GM12878 (cell line): Measurements from ENCODE around the gene MED31.

Experiments used
- CEBPB ChIP-seq, 2 experiments: fragments of 150-350 bp in 1 of 2; IDR thresholded peaks; 2 replicates each; pipeline ENCODE4 v1.6.1; 2012 to 2014; ENCODE audit warnings: low read depth in 2 of 2, low read length in 2 of 2, borderline replicate concordance in 1 of 2, inconsistent platforms in 1 of 2
- EP300 ChIP-seq, 2 experiments: fragments of 150-350 bp in 1 of 2; IDR thresholded peaks; 2 replicates each; pipeline ENCODE4 v1.6.1; 2011 to 2012; ENCODE audit warnings: low read depth in 2 of 2, low read length in 2 of 2, borderline replicate concordance in 1 of 2, improper control_type of control experiment in 1 of 2, inconsistent platforms in 1 of 2; ENCODE audit not compliant: control insufficient read depth in 1 of 2
- EZH2 ChIP-seq: IDR thresholded peaks from 2 replicates; pipeline ENCODE4 v1.6.1; 2012; ENCODE audit warnings: low read depth, mild to moderate bottlenecking, control low read depth, inconsistent platforms, low read length, borderline replicate concordance; ENCODE audit not compliant: control insufficient read depth
- NRF1 ChIP-seq: conservative IDR thresholded peaks from 2 replicates; pipeline ENCODE4 v1.6.1; 2011; ENCODE audit warnings: mild to moderate bottlenecking, low read depth, low read length, improper control_type of control experiment
- TAF1 ChIP-seq: IDR thresholded peaks from 2 replicates; pipeline ENCODE4 v1.6.1; 2011; ENCODE audit warnings: mild to moderate bottlenecking, low read depth, low read length, borderline replicate concordance
- TF ChIP-seq, protein P1 (sequence below), 3 experiments: IDR thresholded peaks in 2 of 3; conservative IDR thresholded peaks in 1 of 3; 2 replicates each; pipeline ENCODE4 v1.5.1; 2011; ENCODE audit warnings: low read depth in 3 of 3, low read length in 3 of 3, mild to moderate bottlenecking in 3 of 3, control low read depth in 2 of 3, moderate library complexity in 2 of 3, inconsistent platforms in 1 of 3, mixed read lengths in 1 of 3; ENCODE audit not compliant: control insufficient read depth in 2 of 3, insufficient read depth in 1 of 3; ENCODE audit errors: extremely low read depth in 1 of 3

DNA sequence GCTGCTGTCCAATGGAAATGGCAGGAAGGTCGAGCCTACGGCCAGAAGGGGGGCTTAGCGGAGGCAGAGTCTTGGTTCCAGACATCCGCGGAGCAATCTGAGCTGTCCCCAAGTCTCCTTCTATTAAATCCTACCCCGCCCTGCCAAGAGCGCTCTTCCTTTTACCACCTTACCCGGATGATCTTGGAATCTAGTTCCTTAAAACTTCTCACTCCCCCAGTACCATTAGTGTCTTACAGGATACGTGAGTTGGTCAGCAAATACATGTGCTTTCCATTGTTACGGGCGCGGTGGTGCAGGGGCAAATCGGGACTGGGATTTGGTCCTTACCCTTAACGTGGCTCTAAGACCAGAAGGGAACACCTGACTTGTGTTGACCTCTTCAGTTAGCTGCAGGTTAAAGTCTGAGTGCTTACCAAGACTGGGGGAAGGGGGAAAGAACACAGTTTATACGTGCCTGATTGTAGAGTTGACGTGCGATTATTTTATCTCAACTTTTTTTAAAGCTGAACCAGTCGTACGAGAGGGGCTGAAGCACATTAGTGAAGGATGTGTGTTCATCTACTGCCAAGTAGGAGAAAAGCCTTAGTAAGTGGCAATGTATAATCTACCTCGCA lies 10.1 kb downstream of the MED31 start:
- TF ChIP-seq EZH2 (no peak), EP300 (IDR thresholded peaks at IDR 0.05; ENCODE audit: borderline replicate concordance in 1 of 2, control insufficient read depth in 1 of 2, low read depth in 2 of 2, low read length in 2 of 2) (no peak), NRF1 (no peak), TAF1 (no peak), CEBPB (IDR thresholded peaks at IDR 0.05; ENCODE audit: borderline replicate concordance in 1 of 2, low read depth in 2 of 2, low read length in 2 of 2) (no peak)
- TF ChIP-seq, protein P1, sequence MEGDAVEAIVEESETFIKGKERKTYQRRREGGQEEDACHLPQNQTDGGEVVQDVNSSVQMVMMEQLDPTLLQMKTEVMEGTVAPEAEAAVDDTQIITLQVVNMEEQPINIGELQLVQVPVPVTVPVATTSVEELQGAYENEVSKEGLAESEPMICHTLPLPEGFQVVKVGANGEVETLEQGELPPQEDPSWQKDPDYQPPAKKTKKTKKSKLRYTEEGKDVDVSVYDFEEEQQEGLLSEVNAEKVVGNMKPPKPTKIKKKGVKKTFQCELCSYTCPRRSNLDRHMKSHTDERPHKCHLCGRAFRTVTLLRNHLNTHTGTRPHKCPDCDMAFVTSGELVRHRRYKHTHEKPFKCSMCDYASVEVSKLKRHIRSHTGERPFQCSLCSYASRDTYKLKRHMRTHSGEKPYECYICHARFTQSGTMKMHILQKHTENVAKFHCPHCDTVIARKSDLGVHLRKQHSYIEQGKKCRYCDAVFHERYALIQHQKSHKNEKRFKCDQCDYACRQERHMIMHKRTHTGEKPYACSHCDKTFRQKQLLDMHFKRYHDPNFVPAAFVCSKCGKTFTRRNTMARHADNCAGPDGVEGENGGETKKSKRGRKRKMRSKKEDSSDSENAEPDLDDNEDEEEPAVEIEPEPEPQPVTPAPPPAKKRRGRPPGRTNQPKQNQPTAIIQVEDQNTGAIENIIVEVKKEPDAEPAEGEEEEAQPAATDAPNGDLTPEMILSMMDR (IDR thresholded peaks at IDR 0.05 in 2 of 3, conservative IDR thresholded peaks at IDR 0.05 in 1 of 3; ENCODE audit: control insufficient read depth in 2 of 3, extremely low read depth in 1 of 3, insufficient read depth in 1 of 3, low read depth in 3 of 3, low read length in 3 of 3) = no peak
